SU-DHL-6 (cell line): Measurements from ENCODE around the gene FETUB.
A peak's percentile ranks its signal among the peaks of the same experiment; 100 is the strongest.

Experiments used
- H2AFZ ChIP-seq: fragments of 200-600 bp; sonication (generic); 2 replicates; pipeline ENCODE4 v1.6.1; 2014; ENCODE audit warnings: low read depth, mild to moderate bottlenecking, moderate library complexity, mixed read lengths, antibody characterized with exemption, low read length; ENCODE audit not compliant: severe bottlenecking
- H3F3A ChIP-seq: fragments of 200-600 bp; shearing (Covaris generic); 2 replicates; pipeline ENCODE4 v1.6.0; 2016; ENCODE audit warnings: antibody characterized with exemption, mild to moderate bottlenecking; ENCODE audit not compliant: insufficient read depth
- H3K27ac ChIP-seq: fragments of 200-600 bp; sonication (generic); 2 replicates; pipeline ENCODE4 v1.5.1; 2016; ENCODE audit warnings: low read depth, mild to moderate bottlenecking, low read length, moderate library complexity, mixed read lengths
- H3K27me3 ChIP-seq: fragments of 200-600 bp; sonication (generic), shearing (Covaris generic); 2 replicates; pipeline ENCODE4 v1.6.0; 2014; ENCODE audit warnings: mild to moderate bottlenecking, low read length
- H3K36me3 ChIP-seq: fragments of 200-600 bp; sonication (generic); 2 replicates; pipeline ENCODE4 v1.6.1; 2014; ENCODE audit warnings: mild to moderate bottlenecking, low read length, mixed read lengths
- H3K4me2 ChIP-seq: fragments of 300-600, 200-600 bp; shearing (Covaris generic), sonication (generic); 2 replicates; pipeline ENCODE4 v1.6.0; 2014; ENCODE audit warnings: low read length, low read depth, mild to moderate bottlenecking; ENCODE audit not compliant: poor library complexity, severe bottlenecking
- H3K4me3 ChIP-seq: fragments of 200-600 bp; sonication (generic); 2 replicates; pipeline ENCODE4 v1.5.1; 2014; ENCODE audit warnings: antibody characterized with exemption, low read length, mild to moderate bottlenecking, mixed read lengths; ENCODE audit not compliant: insufficient read depth, poor library complexity, severe bottlenecking
- H3K79me2 ChIP-seq: fragments of 200-600 bp; sonication (generic); 2 replicates; pipeline ENCODE4 v1.6.1; 2014; ENCODE audit warnings: mild to moderate bottlenecking, low read length, moderate library complexity; ENCODE audit not compliant: insufficient read depth
- H3K9ac ChIP-seq: fragments of 200-600 bp; sonication (generic); 2 replicates; pipeline ENCODE4 v1.7.0; 2014; ENCODE audit warnings: mild to moderate bottlenecking, low read length
- H3K9me2 ChIP-seq: fragments of 200-600 bp; sonication (generic); replicated peaks from 2 replicates; pipeline ENCODE4 v1.6.1; 2014; ENCODE audit warnings: low read length; ENCODE audit not compliant: insufficient read depth
- H3K9me3 ChIP-seq: fragments of 200-600 bp; sonication (generic); 2 replicates; pipeline ENCODE4 v1.6.1; 2014; ENCODE audit warnings: low read length, mixed read lengths; ENCODE audit not compliant: insufficient read depth
- H4K20me1 ChIP-seq: fragments of 200-600 bp; sonication (generic); 2 replicates; pipeline ENCODE4 v1.6.1; 2014; ENCODE audit warnings: low read depth, mild to moderate bottlenecking, antibody characterized with exemption, low read length, moderate library complexity, mixed read lengths
- EZH2phosphoT487 ChIP-seq: fragments of 200-600 bp; sonication (generic), shearing (Covaris generic); conservative IDR thresholded peaks from 2 replicates; pipeline ENCODE4 v1.6.1; 2018; ENCODE audit warnings: mild to moderate bottlenecking, antibody characterized with exemption, low read length, moderate library complexity, mixed read lengths
- TF ChIP-seq, protein P1 (sequence below): fragments of 200-600 bp; sonication (generic); IDR thresholded peaks from one replicate; pipeline ENCODE4 v1.5.1; 2017; ENCODE audit warnings: antibody characterized with exemption, mild to moderate bottlenecking, low read length, moderate library complexity; ENCODE audit not compliant: insufficient read depth, poor library complexity, severe bottlenecking

The FETUB gene

DNA sequence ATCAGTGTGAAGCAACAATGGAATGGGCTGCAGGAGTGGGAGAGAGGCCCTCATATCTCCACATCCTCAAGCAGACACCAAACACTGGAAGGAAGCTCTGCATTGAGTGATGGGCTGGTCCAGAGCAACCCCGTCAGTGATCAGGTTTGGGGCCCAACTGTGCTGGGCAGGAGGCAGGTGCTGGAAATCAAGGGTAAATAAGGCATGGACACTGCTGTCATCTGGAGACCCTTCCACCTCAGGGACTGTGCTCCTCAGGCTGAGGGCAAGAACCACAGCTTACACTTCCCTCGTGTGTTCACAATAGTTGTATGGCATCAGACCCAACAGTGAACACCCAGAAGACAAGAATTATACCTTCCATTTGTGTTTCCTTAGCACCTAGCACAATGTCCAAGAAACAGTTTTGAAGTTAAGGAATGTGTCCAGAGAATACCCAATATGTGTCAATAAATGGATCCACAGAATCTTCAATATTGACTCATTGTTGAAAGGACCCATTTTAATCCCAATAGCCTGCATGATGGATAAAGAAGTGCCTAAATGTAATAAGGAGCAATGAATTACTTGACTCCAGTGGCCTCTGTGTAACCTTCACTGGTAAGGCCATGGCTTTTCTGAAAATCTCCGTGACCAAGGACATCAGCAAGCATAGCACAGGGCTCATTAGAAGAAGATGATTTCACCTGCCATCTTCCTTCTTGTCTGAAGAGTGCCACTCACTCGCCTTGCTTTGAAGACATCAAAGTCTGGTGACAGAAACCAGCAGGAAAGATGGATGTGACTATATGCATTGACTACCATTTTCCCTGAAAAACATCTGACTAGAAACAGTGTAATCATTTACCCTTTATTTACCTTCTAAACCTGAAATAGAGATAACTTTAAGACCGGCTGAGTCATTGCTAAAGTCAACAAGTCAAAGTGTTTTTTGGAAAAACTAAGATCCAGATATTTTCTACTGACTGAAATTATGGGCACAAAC, 34.3 kb upstream of the FETUB start:
- Histone ChIP-seq H3F3A (no peaks in the 10 kb centered on the region), H3K9me3 (no peaks in the 10 kb centered on the region), H3K9me2 (no peaks in the 10 kb centered on the region), H3K4me2 (no peak overlapping the region), H3K79me2 (no peaks in the 10 kb centered on the region), H3K27ac (no peak overlapping the region), H3K4me3 (no peak overlapping the region), H3K27me3 (no peaks in the 10 kb centered on the region), H2AFZ (no peak overlapping the region), H3K36me3 (no peaks in the 10 kb centered on the region), H3K9ac (no peak overlapping the region), H4K20me1 (no peaks in the 10 kb centered on the region)
- TF ChIP-seq EZH2phosphoT487: no peak
- TF ChIP-seq, protein P1, sequence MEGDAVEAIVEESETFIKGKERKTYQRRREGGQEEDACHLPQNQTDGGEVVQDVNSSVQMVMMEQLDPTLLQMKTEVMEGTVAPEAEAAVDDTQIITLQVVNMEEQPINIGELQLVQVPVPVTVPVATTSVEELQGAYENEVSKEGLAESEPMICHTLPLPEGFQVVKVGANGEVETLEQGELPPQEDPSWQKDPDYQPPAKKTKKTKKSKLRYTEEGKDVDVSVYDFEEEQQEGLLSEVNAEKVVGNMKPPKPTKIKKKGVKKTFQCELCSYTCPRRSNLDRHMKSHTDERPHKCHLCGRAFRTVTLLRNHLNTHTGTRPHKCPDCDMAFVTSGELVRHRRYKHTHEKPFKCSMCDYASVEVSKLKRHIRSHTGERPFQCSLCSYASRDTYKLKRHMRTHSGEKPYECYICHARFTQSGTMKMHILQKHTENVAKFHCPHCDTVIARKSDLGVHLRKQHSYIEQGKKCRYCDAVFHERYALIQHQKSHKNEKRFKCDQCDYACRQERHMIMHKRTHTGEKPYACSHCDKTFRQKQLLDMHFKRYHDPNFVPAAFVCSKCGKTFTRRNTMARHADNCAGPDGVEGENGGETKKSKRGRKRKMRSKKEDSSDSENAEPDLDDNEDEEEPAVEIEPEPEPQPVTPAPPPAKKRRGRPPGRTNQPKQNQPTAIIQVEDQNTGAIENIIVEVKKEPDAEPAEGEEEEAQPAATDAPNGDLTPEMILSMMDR: no peak

DNA sequence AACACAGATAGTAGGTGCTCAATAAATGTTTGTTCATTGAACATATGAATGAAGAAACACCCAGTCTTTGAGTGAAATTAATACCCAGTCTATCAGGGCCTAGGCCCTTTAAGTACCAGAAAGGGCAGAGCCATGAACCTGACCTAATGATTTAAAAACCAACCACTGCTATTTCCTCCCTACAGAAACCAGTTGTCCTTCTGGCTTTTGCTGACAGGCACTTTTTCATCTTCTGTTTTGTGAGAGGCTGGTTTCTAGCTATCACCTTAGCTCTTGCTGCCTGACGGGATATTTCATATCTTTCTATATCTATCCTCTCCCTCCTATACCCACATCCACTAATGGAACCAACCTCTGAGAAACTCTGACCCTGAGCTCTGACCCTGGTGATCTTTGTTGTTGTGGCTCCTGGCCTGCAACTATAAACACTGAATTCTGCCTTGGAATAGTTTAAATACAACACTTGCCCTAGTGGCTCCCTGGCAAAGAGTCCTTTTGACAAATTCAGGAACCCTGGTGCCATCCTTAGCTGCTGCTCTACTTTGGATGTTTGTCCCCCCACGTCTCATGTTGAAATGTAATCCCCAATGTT, 31.5 kb upstream of the FETUB start:
- no peaks in the 10 kb centered on the region for H3K36me3 ChIP-seq
- H4K20me1 ChIP-seq: no peaks in the 10 kb centered on the region
- H3K9me3 ChIP-seq: no peaks in the 10 kb centered on the region
- H3K79me2 ChIP-seq: no peaks in the 10 kb centered on the region
- no peak overlapping the region for H3K27ac ChIP-seq
- no peak for TF ChIP-seq EZH2phosphoT487
- TF ChIP-seq, protein P1: no peak
- H3K4me2 ChIP-seq: no peak overlapping the region
- H3K27me3 ChIP-seq: no peaks in the 10 kb centered on the region
- no peak overlapping the region for H3K4me3 ChIP-seq
- H3K9me2 ChIP-seq: no peaks in the 10 kb centered on the region
- no peak overlapping the region for H3K9ac ChIP-seq
- H3F3A ChIP-seq: no peaks in the 10 kb centered on the region
- H2AFZ ChIP-seq: no peak overlapping the region

DNA sequence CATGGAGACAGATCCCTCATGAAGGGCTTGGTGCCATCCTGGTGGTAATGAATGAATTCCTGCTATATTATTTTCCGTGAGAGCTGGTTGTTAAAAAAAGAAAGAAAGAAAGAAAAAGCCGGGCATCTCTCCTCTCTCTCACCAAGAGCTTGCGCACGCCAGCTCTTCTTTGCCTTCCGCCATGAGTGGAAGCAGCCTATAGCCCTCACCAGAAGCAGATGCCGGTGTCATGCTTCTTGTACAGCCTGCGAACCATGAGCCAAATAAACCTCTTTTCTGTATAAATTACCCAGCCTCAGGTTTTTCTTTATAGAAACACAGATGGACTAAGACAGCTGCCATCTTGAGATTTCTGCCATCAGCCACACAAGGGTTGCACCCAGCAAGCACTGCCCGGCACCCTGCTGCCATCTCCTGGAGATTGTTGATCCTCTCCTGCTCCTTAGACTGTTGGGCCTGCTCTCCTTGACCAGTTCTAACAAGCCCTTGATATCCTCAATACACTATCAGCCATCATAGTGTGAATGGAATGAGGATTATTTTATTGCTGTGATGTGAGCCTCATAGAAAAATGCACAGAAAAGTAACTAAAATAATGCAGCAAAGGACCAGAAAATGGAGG, 30.8 kb upstream of the FETUB start:
- no peak overlapping the region for H3K27ac ChIP-seq
- no peak for TF ChIP-seq EZH2phosphoT487
- TF ChIP-seq, protein P1: peak; percentile 20
- no peak overlapping the region for H3K4me2 ChIP-seq
- no peaks in the 10 kb centered on the region for H3K27me3 ChIP-seq
- no peaks in the 10 kb centered on the region for H4K20me1 ChIP-seq
- no peaks in the 10 kb centered on the region for H3K79me2 ChIP-seq
- H2AFZ ChIP-seq: no peak overlapping the region
- no peaks in the 10 kb centered on the region for H3F3A ChIP-seq
- no peak overlapping the region for H3K9ac ChIP-seq
- H3K9me3 ChIP-seq: no peaks in the 10 kb centered on the region
- no peak overlapping the region for H3K4me3 ChIP-seq
- no peaks in the 10 kb centered on the region for H3K9me2 ChIP-seq
- no peaks in the 10 kb centered on the region for H3K36me3 ChIP-seq
